Stimulated activated CD4-positive, alpha-beta T cell treated with anti-CD3 and anti-CD28 coated beads, Interleukin-4, amount 100 ng/mL, for 48 hours (primary cell): ENCODE results near the gene ATF7.
"Not testable (repeated sequence)": the region's sequence is repeated elsewhere in the genome, so short reads cannot be mapped to it uniquely, and the experiment has no call there.

Source experiments
- DNase-seq, 2 donors: peaks; one replicate each; pipeline ENCODE4 v3.0.0-alpha.2; 2020; ENCODE audit warnings: low read depth in 2 of 2

ATF7 gene

GRCh38 chr12:53482626-53483168 lies 143.5 kb downstream of the ATF7 start:
- DNase-seq: no peak

GRCh38 chr12:53481939-53482586 lies 144.1 kb downstream of the ATF7 start:
- DNase-seq: no peak

DNA sequence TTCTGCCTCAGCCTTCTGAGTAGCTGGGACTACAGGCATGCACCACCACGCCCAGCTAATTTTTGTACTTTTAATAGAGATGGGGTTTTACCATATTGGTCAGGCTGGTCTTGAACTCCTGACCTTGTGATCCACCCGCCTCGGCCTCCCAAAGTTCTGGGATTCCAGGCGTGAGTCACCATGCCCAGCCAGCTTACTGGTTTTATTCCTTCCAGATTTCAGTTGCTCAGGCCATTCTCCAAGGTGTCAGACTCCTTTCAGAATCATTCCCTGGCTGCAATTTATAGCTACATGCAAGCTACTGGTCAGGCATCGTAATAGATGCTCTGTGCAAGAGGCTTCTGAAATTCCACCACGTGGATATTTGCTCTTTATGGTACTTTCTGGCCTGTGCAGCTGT lies 144.7 kb downstream of the ATF7 start:
- not testable (repeated sequence) for DNase-seq

GRCh38 chr12:53480491-53481442 lies 145.4 kb downstream of the ATF7 start:
- no peak for DNase-seq

GRCh38 chr12:53479331-53479730 lies 146.9 kb downstream of the ATF7 start:
- DNase-seq: no peak

- DNase-seq: no peak
These were observed 147.3 kb downstream of the ATF7 start for GRCh38 chr12:53478865-53479264.

DNA sequence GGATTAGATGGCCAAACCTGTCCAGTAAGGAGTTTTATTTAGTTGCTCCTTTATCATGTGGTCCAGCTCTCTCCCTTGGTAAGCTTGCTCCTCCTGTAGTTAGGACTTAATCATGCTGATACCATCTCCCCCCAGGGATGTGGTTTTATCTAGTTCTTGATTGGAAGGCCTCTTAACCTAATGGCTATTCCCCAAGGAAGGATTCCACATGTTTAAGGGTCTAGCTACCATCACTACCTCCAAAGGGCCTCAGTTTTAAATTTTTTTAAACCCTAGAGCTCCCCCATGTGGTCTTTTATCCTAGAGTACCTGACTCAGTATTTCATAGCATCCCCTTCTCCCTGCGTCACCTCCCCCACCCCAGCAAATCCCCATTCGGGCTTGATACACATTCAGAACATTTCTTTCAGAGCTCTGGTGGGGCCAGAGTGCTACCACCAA lies 149.4 kb downstream of the ATF7 start:
- DNase-seq: no peak

- DNase-seq: no peak
These were observed 151.4 kb downstream of the ATF7 start for GRCh38 chr12:53474819-53475218.

- DNase-seq: no peak
These were observed 152.1 kb downstream of the ATF7 start for GRCh38 chr12:53474077-53474476.

DNA sequence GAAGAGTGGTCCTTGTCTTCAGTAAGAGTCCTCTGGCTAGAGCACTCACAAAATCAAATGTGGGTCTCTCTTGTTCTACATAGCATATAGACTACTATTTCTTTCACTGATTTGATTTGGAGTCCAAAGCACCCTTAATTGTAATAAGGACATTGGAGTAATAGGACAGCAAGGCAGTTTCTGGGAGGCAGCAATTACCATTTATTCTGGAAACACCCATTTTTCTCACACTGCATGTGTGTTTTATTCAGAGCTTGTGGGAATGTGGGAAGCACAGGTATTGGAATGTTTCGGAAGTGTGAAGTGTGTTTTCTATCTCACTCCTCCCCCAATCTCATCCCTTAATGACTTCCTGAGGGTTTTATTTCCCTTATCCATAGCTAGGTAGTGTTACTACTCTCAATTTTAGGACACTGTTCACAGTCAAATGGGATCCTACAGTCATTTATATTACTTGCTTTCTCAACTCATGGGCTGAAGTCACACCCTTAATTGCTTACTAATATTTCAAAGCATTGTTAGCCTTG lies 154.1 kb downstream of the ATF7 start:
- no peak for DNase-seq

DNA sequence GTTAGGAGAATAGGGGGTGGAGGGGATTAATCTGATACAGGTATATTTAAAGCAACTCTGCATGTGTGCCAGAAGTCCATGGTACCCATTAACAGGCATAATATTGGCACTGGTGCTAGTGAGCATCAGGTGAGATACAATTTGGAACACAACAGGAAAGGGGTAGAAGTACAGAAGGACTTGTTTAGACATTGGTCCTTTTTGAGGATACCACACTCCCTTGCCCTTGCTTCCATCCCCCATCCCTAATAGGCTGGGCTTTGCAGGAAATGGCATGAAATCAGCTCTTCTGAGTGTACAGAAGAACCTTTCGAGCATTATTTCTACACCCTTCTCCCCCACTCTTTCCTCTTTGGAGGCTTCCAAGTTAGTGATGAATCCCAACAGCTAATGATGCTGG lies 157.9 kb downstream of the ATF7 start:
- DNase-seq: no peak

DNA sequence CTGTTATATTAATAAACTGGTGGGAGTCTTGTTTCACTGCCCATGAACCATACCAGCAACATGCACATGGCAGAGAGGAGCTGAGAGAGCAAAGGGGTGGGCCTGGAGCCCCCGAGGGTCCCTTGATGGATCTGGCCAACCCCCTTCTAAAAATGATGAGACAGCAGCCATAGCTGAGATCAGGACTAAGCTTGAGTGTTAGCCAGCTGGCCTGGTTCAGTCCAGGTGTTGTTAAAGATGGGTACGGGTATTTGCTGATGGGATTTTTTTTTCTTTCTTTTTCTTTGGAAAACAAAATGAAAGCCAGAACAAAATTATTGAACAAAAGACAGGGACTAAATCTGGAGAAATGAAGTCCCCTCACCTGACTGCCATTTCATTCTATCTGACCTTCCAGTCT lies 158.3 kb downstream of the ATF7 start:
- DNase-seq: no peak

- no peak for DNase-seq
These were observed 159.1 kb downstream of the ATF7 start for GRCh38 chr12:53467082-53467481.

DNA sequence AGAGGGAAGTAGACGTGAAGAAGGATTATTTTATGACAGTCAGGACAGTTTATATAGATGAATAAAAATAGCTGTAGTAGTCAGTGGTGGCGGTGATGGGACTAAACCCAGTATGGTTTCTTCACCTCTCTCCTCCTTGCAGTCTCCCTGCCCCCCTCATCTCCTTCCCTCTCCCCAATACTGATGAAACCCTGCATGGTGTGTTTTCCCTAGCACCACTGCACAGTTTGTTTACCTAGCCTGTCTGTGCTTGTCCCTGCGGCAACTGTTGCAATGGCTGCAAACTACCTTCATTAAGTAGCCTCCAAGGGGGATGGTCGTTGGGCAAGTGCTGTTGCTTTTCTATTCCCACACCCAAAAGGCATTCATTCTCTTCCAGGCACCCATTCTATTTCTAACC lies 159.5 kb downstream of the ATF7 start:
- no peak for DNase-seq

DNA sequence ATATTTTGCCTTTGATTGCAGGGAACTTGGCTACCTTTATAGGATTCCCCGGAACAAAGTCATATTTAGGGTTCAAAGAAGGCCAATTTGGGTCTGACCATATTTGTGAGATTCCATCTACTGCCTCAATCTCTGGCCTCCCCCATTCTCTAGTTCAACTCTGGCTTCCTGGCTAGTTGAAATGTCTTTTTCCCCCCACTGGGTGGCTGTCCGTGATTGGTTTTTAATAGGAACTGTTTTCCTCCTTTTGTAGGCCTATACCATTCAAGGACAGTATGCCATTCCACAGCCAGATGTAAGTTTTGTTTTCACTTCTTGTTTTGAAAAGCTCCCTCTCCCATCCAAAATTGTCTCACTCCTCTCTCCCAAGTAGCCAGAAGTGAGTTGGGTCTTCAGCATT lies 160.5 kb downstream of the ATF7 start:
- DNase-seq: no peak

GRCh38 chr12:53464685-53465418 lies 161.3 kb downstream of the ATF7 start:
- DNase-seq: no peak

DNA sequence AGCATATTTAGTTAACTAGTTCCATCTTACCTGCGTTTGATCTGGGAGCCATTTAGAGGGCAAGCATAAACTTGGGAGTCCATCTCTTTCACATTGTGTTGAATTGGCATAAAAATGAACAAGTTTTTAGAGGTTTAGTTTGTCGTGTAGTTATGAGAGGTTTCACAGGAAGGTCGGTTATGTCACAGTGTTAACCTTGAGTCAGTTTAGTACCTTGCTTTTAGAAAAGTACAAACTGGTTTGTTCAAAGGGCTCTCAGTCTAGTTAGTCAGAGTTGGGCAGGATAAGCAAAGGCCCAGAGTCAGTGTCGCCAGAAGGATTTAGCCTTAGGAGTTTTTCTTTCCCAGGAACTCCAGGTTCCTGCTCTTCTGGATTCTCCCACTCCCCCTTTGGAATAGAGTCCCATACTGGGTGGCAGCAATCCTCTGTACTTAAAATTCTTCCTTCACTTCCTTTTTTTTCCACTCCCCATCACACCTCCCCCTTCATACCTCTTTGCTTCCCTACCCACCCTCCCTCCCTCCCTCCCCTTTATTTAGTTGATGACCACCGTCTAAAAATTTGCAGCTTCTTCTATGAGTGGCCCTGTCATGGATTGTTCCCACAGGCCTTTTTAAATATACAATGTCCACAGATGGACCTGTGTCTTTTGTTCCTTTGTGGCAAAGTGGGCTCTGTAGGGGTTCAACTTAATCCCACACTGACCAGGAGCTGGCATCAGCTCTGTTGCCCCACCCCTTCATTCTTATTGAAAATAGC lies 162.2 kb downstream of the ATF7 start:
- DNase-seq: no peak

GRCh38 chr12:53462935-53463334 lies 163.2 kb downstream of the ATF7 start:
- no peak for DNase-seq

DNA sequence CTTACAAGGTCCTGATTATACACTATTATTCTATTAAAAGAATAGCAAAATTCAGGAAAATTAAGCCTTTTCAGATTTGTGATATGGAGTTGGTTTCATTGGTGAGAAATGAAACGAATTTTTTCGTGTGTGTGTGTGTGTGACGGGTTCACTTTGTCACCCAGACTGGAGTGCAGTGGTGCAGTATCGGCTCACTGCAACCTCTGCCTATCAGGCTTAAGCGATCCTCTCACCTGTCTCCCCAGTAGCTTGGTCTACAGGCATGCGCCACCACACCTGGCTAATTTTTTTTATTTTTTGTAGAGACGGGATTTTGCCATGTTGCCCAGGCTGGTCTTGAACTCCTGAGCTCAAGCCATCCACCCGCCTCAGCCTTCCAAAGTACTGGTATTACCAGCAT lies 164.6 kb downstream of the ATF7 start:
- no peak for DNase-seq

DNA sequence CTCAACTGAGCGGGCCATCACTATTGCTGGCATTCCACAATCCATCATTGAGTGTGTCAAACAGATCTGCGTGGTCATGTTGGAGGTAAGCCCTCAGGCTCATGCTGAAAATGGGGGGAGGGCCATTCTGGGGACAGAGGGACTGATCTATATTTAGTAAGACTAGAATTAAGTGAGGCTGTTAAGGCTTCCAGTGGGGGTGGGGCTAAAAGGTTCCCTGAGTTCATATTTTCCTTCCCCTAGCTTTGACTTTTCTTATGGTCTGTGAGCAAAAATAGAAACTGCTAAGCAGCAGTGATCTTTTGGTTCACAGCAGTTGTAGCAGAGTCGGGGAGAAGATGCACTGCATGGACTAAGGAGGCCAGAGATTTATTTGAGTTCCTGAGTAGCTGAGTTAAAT lies 165.1 kb downstream of the ATF7 start:
- no peak for DNase-seq

GRCh38 chr12:53459097-53459496 lies 167.1 kb downstream of the ATF7 start:
- DNase-seq: no peak
